SIG-M5 treated with dmso at 0.1 percent for 504 hours (cell line): ENCODE measurements around the gene CEP72.

Source experiments
- DNase-seq: peaks from one replicate; lab custom pipeline; 2025; ENCODE audit not compliant: unreplicated experiment; lab: John Stamatoyannopoulos, UW

The CEP72 gene

DNA sequence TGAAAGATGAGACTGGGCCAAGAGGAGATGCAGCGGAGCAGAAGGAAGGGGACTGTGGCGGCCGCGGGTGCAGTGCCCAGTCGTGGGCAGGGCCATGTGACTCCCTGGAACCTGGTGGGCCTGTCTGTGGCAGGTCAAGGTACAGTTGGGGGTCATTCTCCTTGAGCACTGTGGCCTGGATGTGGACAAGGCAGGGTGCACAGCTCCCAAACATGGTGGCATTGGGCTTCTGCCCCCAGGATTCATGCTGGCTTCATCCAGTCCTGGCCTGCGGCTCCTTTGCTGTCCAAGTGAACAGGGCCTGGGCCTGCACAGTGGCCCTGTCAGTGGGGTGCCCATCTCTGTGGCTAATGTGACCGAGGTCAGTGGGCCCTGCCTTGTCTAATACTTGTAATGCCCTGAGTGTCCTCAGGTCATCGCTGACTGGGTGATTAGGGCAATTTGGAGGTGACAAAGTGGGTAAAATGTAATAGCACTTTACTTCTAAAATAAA, 39.9 kb downstream of the CEP72 start:
- DNase-seq = no peak

- no peak for DNase-seq
Observed at GRCh38 chr5:652773-653350, 40.7 kb downstream of the CEP72 start.

- DNase-seq = no peak
Observed at GRCh38 chr5:654071-654778, 42.1 kb downstream of the CEP72 start.

DNA sequence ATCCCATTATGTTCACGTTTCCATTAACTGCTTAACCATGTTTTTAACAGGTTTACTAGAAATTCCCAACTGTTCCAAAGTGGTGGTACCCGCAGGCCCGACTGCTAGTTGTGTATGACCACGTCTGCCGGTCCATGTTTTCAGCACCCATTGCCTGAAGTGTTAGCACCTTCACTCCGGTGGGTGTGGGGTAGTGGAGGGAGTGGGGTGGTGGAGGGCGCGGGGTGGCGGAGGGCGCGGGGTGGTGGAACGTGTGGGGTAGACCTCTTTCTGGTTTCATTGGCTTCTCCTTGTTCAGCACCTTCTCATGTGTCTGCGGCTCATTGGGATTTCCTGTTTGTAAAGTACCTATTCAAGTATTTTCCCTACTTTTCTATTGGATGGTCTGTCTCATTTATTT, 43.3 kb downstream of the CEP72 start:
- no peak for DNase-seq

- DNase-seq = no peak
Observed at GRCh38 chr5:657570-657969, 45.4 kb downstream of the CEP72 start.

- DNase-seq = no peak
Observed at GRCh38 chr5:658103-658502, 46.0 kb downstream of the CEP72 start.

- DNase-seq = no peak
Observed at GRCh38 chr5:659496-660263, 47.5 kb downstream of the CEP72 start.

- DNase-seq = no peak
Observed at GRCh38 chr5:660491-661030, 48.4 kb downstream of the CEP72 start.

DNA sequence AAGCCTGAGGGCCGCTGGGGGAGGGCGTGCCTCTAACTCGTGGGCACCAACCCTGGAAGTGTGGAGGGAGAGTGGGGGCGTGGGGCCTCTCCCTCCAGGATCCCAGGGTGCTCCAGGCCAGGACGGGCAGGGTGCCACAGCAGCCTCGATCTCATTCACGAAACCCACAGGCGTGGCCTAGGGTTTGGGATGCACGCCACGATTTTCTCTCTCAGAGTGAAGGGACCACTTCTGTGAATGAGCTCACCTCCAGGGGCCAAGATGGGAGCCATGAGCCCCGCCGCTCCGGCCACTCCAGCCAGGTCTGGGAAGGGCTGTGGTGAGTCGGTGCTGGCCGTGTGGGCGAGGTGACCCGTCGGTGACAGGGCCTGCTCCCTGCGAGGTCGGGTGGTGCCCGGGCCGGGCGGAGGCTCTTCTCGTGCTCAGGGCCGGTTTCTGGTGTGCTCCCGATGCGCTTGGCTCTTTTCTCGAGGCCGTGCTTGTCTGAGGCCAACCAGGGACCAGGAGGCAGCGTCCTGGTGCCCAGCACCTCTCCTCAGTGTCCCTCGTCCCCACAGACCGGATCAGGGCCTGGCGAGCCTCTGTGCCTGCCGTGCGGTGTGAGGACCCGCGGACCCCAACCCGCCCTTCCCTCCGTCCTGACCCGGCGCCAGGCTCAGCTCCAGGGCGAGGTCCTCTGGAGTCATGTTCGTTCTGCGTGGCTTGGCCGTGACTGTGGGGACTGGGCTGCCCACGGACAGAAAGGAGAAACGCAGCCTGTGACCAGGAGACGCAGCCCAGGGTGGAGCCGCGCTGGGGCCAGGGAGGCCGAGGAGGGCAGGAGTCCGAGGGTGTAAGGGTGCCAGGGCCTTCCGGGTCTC, 50.0 kb downstream of the CEP72 start:
- DNase-seq = no peak

DNA sequence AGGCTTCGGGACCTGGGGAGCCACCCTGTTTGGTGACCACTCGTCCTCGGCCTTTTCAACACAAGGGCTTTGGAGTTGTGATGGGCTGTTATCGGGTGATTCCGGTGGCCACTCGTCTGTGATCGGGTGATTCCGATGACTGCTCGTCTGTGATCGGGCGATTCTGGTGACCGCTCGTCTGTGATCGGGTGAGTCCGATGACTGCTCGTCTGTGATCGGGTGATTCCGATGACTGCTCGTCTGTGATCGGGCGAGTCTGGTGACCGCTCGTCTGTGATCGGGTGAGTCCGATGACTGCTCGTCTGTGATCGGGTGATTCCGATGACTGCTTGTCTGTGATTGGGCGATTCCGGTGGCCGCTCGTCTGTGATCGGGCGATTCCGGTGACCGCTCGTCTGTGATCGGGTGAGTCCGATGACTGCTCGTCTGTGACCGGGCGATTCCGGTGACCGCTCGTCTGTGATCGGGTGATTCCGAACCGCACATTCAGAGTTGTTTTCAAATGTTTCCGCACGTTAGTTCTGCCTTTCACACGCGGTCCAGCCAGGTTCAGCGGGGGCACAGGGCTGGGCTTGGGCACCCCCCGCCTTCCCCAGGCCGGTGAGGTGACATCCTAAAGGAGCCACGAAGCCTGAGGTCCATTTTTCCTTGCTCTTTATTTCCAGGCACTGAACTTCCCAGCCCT, 50.8 kb downstream of the CEP72 start:
- no peak for DNase-seq

GRCh38 chr5:663436-664342, 51.5 kb downstream of the CEP72 start:
- no peak for DNase-seq

GRCh38 chr5:664343-664993, 52.3 kb downstream of the CEP72 start:
- no peak for DNase-seq

- DNase-seq = no peak
Observed at GRCh38 chr5:664994-665360, 52.8 kb downstream of the CEP72 start.

DNA sequence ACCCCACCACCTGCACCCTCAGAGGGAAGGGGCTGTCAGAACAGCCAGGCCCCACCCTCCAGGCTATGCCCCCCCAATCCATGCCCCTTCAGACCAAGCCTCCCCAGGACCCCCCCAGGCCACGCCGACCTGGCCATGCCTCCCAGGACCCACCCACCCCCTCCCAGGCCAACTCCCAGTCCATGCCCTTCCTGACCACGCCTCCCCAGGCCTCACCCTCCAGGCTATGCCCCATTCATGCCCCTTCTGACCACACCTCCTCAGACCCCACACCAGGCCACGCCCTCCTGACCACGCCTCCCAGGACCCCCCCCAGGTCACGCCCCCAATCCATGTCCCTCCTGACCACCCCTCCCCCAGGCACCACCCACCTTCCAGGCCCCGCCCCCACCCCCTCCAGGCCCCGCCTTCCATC, 53.4 kb downstream of the CEP72 start:
- DNase-seq = no peak

DNA sequence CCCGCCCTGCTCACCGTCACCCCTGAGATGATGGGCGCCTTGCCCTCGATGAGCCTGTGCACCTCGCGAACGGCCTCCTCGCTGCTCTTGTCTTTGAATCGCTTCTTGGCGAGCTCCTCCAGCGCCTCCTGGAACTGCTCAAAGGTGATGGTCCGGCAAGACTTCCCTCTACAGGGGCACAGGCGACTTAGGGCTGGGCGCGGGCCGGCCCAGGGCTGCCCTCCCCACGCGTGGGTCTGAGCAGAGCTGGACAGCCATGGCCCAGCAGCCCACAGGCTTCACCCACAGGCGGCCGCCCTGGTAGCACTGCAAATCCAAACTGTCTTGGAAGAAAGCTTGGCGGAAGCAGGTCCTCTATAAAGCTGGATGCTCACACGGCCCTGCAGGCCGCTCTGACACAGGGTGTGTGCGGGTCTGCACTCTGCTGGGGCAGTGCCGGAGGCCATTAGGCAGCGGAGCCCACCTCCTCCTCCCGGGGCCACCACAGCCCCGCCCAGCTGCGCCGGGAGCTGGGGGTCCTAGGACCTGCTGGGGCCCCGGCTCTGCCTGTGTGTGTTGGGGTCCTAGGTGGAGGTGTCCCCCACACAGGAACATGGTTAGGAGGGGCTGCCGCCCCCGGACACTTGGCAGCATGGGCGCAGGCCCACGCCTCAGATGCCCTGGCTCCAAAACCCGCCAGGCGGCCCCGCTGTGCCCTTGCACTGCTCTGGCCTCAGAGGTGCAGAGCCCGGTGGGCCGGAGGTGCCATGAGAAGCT, 54.0 kb downstream of the CEP72 start:
- DNase-seq = no peak

DNA sequence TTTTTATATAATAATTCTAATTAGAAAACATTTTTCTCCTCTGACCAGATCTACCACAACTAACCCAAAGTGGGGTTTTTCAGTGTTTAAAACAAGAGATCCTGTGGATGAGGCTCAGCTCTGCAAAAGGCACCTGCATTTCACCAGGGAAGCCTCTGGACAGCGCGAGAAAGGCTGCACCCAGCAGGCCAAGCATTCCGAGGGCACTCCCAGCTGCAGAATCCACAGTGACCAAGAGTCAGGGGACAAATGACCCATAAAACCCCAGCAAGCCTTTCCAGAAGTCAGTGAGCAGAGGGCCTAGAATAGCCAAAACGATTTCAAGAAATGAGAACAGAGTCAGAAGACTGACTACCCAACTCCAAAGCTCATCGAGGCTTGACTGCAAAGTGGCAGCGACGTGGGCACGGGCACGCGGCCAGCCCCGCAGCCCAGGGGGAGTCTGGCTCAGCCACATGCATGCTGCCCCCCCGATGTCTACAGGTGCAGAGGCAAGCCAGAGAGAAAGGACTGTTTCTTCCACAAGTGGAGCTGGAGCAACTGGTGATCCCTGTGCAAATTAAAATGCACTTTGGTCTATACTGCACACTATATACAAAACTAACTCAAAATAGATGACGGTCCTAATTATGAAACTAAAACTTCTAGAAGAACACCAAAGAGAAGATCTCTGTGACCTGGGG, 54.8 kb downstream of the CEP72 start:
- no peak for DNase-seq

- no peak for DNase-seq
Observed at GRCh38 chr5:668283-668995, 56.3 kb downstream of the CEP72 start.
